Neural cell (in vitro differentiated cells): ENCODE data around the gene RSPH1. TPM values are rescaled to one million over a fixed set of nuclear protein-coding genes. Genes with fewer than 3 reads are reported as not detected.

Experiments
- H2AFZ ChIP-seq: fragments of 200-600, 300-800 bp; sonication (generic), shearing (Covaris generic); 2 replicates; pipeline ENCODE4 v1.6.0; 2014; ENCODE audit warnings: low read depth, mild to moderate bottlenecking, antibody characterized with exemption, low read length, moderate library complexity
- H3F3A ChIP-seq: fragments of 200-600 bp; shearing (Covaris generic); 2 replicates; pipeline ENCODE4 v1.6.1; 2016; ENCODE audit warnings: mild to moderate bottlenecking, moderate library complexity, mixed read lengths, antibody characterized with exemption, low read length; ENCODE audit not compliant: insufficient read depth, poor library complexity, severe bottlenecking
- H3K27ac ChIP-seq: fragments of 200-600, 300-800 bp; sonication (generic), shearing (Covaris generic); 2 replicates; pipeline ENCODE4 v1.5.1; 2014; ENCODE audit warnings: mild to moderate bottlenecking, low read length, moderate library complexity
- H3K27me3 ChIP-seq: fragments of 300-800, 200-600 bp; sonication (generic), shearing (Covaris generic); 2 replicates; pipeline ENCODE4 v1.6.0; 2014; ENCODE audit warnings: mild to moderate bottlenecking, low read depth, low read length, moderate library complexity; ENCODE audit not compliant: insufficient read depth
- H3K36me3 ChIP-seq: fragments of 300-800, 200-600 bp; sonication (generic), shearing (Covaris generic); 2 replicates; pipeline ENCODE4 v1.5.1; 2014; ENCODE audit warnings: mild to moderate bottlenecking, antibody characterized with exemption, low read length, moderate library complexity; ENCODE audit not compliant: insufficient read depth
- H3K4me2 ChIP-seq: fragments of 300-800, 200-600 bp; sonication (generic), shearing (Covaris generic); 2 replicates; pipeline ENCODE4 v1.6.0; 2014; ENCODE audit warnings: mild to moderate bottlenecking, low read length
- H3K4me3 ChIP-seq: fragments of 300-800, 200-600 bp; sonication (generic), shearing (Covaris generic); 2 replicates; pipeline ENCODE4 v1.5.1; 2014; ENCODE audit warnings: mild to moderate bottlenecking, low read length, moderate library complexity
- H3K79me2 ChIP-seq: fragments of 200-600 bp; shearing (Covaris generic); replicated peaks from 2 replicates; pipeline ENCODE4 v1.6.0; 2014; ENCODE audit warnings: mild to moderate bottlenecking, low read length, moderate library complexity; ENCODE audit not compliant: insufficient read depth
- H3K9ac ChIP-seq: fragments of 300-800, 200-600 bp; sonication (generic), shearing (Covaris generic); 2 replicates; pipeline ENCODE4 v1.6.1; 2016; ENCODE audit warnings: mild to moderate bottlenecking, low read length, mixed read lengths
- H3K9me2 ChIP-seq: fragments of 200-600 bp; shearing (Covaris generic); 2 replicates; pipeline ENCODE4 v1.6.1; 2016; ENCODE audit warnings: mild to moderate bottlenecking, low read length, mixed read lengths; ENCODE audit not compliant: insufficient read depth
- H3K9me3 ChIP-seq: fragments of 200-600, 300-800 bp; sonication (generic), shearing (Covaris generic); 2 replicates; pipeline ENCODE4 v1.6.1; 2016; ENCODE audit warnings: mild to moderate bottlenecking, mixed run types, low read length, moderate library complexity, mixed read lengths
- H4K20me1 ChIP-seq: fragments of 200-600 bp; shearing (Covaris generic); 2 replicates; pipeline ENCODE4 v1.6.1; 2016; ENCODE audit warnings: mild to moderate bottlenecking, mixed run types; ENCODE audit not compliant: insufficient read depth
- CTCF ChIP-seq: fragments of 450-650 bp; IDR thresholded peaks from 2 replicates; pipeline ENCODE4 v1.5.1; 2014; ENCODE audit warnings: antibody characterized with exemption, mild to moderate bottlenecking, moderate library complexity; ENCODE audit not compliant: poor library complexity, severe bottlenecking
- EP300 ChIP-seq: fragments of 450-650 bp; conservative IDR thresholded peaks from 2 replicates; pipeline ENCODE4 v1.6.1; 2014; ENCODE audit warnings: antibody characterized with exemption, mild to moderate bottlenecking, moderate library complexity; ENCODE audit not compliant: poor library complexity, severe bottlenecking
- EZH2 ChIP-seq: fragments of 200-600, 300-800 bp; shearing (Covaris generic), sonication (generic); IDR thresholded peaks from 2 replicates; pipeline ENCODE4 v1.6.1; 2014; ENCODE audit warnings: antibody characterized with exemption, low read length, borderline replicate concordance, mild to moderate bottlenecking; ENCODE audit not compliant: insufficient read depth, poor library complexity, severe bottlenecking
- MXI1 ChIP-seq: fragments of 450-650 bp; conservative IDR thresholded peaks from 2 replicates; pipeline ENCODE4 v1.6.1; 2014; ENCODE audit warnings: antibody characterized with exemption, mild to moderate bottlenecking; ENCODE audit not compliant: poor library complexity, severe bottlenecking
- POLR2AphosphoS5 ChIP-seq: IDR thresholded peaks from 2 replicates; pipeline ENCODE4 v1.6.1; 2012
- RAD21 ChIP-seq: fragments of 450-650 bp; conservative IDR thresholded peaks from 2 replicates; pipeline ENCODE4 v1.6.1; 2014; ENCODE audit warnings: antibody characterized with exemption, mild to moderate bottlenecking, moderate library complexity
- REST ChIP-seq: IDR thresholded peaks from 2 replicates; pipeline ENCODE4 v1.6.1; 2012; ENCODE audit warnings: borderline replicate concordance
- SMC3 ChIP-seq: fragments of 450-650 bp; conservative IDR thresholded peaks from 2 replicates; pipeline ENCODE4 v1.6.1; 2014; ENCODE audit warnings: antibody characterized with exemption, mild to moderate bottlenecking, moderate library complexity; ENCODE audit not compliant: poor library complexity
- TAF1 ChIP-seq: IDR thresholded peaks from 2 replicates; pipeline ENCODE4 v1.6.1; 2012; ENCODE audit warnings: low read depth
- polyA plus RNA-seq: library from polyadenylated mRNA; depleted of rRNA; stranded (reverse); fragments of >200 nt; gene quantifications from 2 replicates; pipeline ENCODE4 v1.2.3, GENCODE V29; 2014

The RSPH1 gene
- polyA plus RNA-seq, 1 donor from 2014 or later = 1.3 TPM

- Histone ChIP-seq H4K20me1 (no peaks in the 10 kb centered on the region), H3K79me2 (no peaks in the 10 kb centered on the region), H3K4me3 (no peak overlapping the region), H3K36me3 (no peaks in the 10 kb centered on the region), H3K9me3 (no peaks in the 10 kb centered on the region), H2AFZ (no peak overlapping the region), H3K27ac (no peak overlapping the region), H3K4me2 (no peak overlapping the region), H3K9ac (no peak overlapping the region), H3K9me2 (no peaks in the 10 kb centered on the region), H3K27me3 (no peaks in the 10 kb centered on the region), H3F3A (no peaks in the 10 kb centered on the region)
- TF ChIP-seq MXI1 (no peak), EZH2 (no peak), RAD21 (no peak), EP300 (no peak), REST (no peak), TAF1 (no peak), POLR2AphosphoS5 (no peak), CTCF (no peak), SMC3 (no peak)
Measured at GRCh38 chr21:42490720-42491119, 5.3 kb downstream of the RSPH1 start.

DNA sequence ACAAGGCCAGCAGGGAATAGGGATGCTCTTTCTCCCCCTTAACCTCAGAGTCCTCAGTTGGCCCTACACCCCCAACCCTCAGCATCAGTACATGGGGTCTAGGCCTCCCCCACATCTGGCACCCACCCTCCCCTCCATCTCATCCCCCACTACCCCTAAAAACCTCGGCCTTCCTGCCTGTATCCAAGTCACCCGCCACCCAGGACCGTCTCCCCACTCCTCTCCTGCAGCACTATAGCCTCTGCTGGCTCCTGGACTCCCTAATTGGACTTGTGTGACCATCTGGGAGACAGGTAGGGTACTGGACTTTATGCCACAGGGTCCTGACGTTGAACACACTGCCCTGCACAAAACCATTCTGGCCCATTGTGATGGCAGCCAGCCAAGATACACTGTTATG is 6.0 kb downstream of the RSPH1 start:
- no peak for TF ChIP-seq EZH2
- no peak for TF ChIP-seq TAF1
- no peak for TF ChIP-seq EP300
- TF ChIP-seq REST = no peak
- TF ChIP-seq CTCF = no peak
- no peak for TF ChIP-seq SMC3
- no peak for TF ChIP-seq POLR2AphosphoS5
- no peak for TF ChIP-seq RAD21
- no peak for TF ChIP-seq MXI1
- Histone ChIP-seq H3K36me3 (no peaks in the 10 kb centered on the region), H3K27me3 (no peaks in the 10 kb centered on the region), H4K20me1 (no peaks in the 10 kb centered on the region), H2AFZ (no peak overlapping the region), H3K9me2 (no peaks in the 10 kb centered on the region), H3K4me3 (no peak overlapping the region), H3K79me2 (no peaks in the 10 kb centered on the region), H3K9me3 (no peaks in the 10 kb centered on the region), H3K27ac (no peak overlapping the region), H3K9ac (no peak overlapping the region), H3F3A (no peaks in the 10 kb centered on the region), H3K4me2 (no peak overlapping the region)
